SK-N-SH treated with all-trans-retinoic acid at 6 μM for 48 hours (cell line): Measurements from ENCODE around the gene DLG1.

Source experiments
- ATAC-seq: fragments of 200-7000 bp; cut with Tn5 transposase; 3 replicates; pipeline ENCODE4 v1.9.1; 2020; ENCODE audit warnings: mild to moderate bottlenecking, moderate library complexity
- ARNTL ChIP-seq: fragments of 450-650 bp; formaldehyde crosslinking; IDR thresholded peaks from 2 replicates; pipeline ENCODE4 v1.5.0; 2020; ENCODE audit warnings: low read depth, mild to moderate bottlenecking, moderate library complexity, borderline replicate concordance
- BACH2 ChIP-seq: fragments of 250-450 bp; sonication (Bioruptor Pico); IDR thresholded peaks from 2 replicates; pipeline ENCODE4 v1.9.0; 2021; ENCODE audit warnings: mild to moderate bottlenecking, borderline replicate concordance
- CSDC2 ChIP-seq: fragments of 250-450 bp; sonication (Bioruptor Pico); IDR thresholded peaks from 2 replicates; pipeline ENCODE4 v1.5.0; 2020; ENCODE audit warnings: mild to moderate bottlenecking, moderate library complexity
- ESRRG ChIP-seq: fragments of 250-450 bp; sonication (Bioruptor Pico); IDR thresholded peaks from 2 replicates; pipeline ENCODE4 v1.6.1; 2021; ENCODE audit warnings: mild to moderate bottlenecking
- GLIS3 ChIP-seq: fragments of 250-450 bp; sonication (Bioruptor Pico); IDR thresholded peaks from 2 replicates; pipeline ENCODE4 v1.5.0; 2020; ENCODE audit warnings: mild to moderate bottlenecking, moderate library complexity
- ISL1 ChIP-seq: fragments of 250-450 bp; sonication (Bioruptor Pico); IDR thresholded peaks from 2 replicates; pipeline ENCODE4 v2.1.2; 2022; ENCODE audit warnings: mild to moderate bottlenecking, moderate library complexity
- PPARA ChIP-seq: fragments of 250-450 bp; sonication (Bioruptor Pico); IDR thresholded peaks from 2 replicates; pipeline ENCODE4 v1.5.0; 2020; ENCODE audit warnings: mild to moderate bottlenecking, borderline replicate concordance
- RARB ChIP-seq: fragments of 250-450 bp; sonication (Bioruptor Pico); IDR thresholded peaks from 2 replicates; pipeline ENCODE4 v1.8.0; 2021; ENCODE audit warnings: mild to moderate bottlenecking, moderate library complexity
- SNAI2 ChIP-seq: fragments of 250-450 bp; sonication (Bioruptor Pico); IDR thresholded peaks from 2 replicates; pipeline ENCODE4 v1.5.0; 2020; ENCODE audit warnings: mild to moderate bottlenecking, moderate library complexity
- TOX ChIP-seq: fragments of 250-450 bp; sonication (Bioruptor Pico); IDR thresholded peaks from 2 replicates; pipeline ENCODE4 v1.8.0; 2021; ENCODE audit warnings: mild to moderate bottlenecking, moderate library complexity, borderline replicate concordance
- ZC3H10 ChIP-seq: fragments of 250-450 bp; sonication (Bioruptor Pico); IDR thresholded peaks from 2 replicates; pipeline ENCODE4 v1.5.1; 2021; ENCODE audit warnings: mild to moderate bottlenecking, moderate library complexity
- ZFP3 ChIP-seq: fragments of 250-450 bp; sonication (Bioruptor Pico); IDR thresholded peaks from 2 replicates; pipeline ENCODE4 v1.5.0; 2020; ENCODE audit warnings: mild to moderate bottlenecking, moderate library complexity
- ZFP30 ChIP-seq: fragments of 450-650 bp; formaldehyde crosslinking; IDR thresholded peaks from 2 replicates; pipeline ENCODE4 v1.5.0; 2022; ENCODE audit warnings: mild to moderate bottlenecking, moderate library complexity
- ZNF565 ChIP-seq: fragments of 450-650 bp; formaldehyde crosslinking; conservative IDR thresholded peaks from 2 replicates; pipeline ENCODE4 v1.5.0; 2020; ENCODE audit warnings: low read depth, mild to moderate bottlenecking, moderate library complexity
- ZNF8 ChIP-seq: fragments of 450-650 bp; formaldehyde crosslinking; IDR thresholded peaks from 2 replicates; pipeline ENCODE4 v1.5.0; 2020; ENCODE audit warnings: mild to moderate bottlenecking, moderate library complexity
- TF ChIP-seq, protein P1 (sequence below): fragments of 250-450 bp; sonication (Bioruptor Pico); IDR thresholded peaks from 2 replicates; pipeline ENCODE4 v1.8.0; 2021; ENCODE audit warnings: low read depth, mild to moderate bottlenecking, moderate library complexity, borderline replicate concordance
- TF ChIP-seq, protein P2 (sequence below): fragments of 250-450 bp; sonication (Bioruptor Pico); IDR thresholded peaks from 2 replicates; pipeline ENCODE4 v1.5.0; 2020; ENCODE audit warnings: mild to moderate bottlenecking, moderate library complexity
- TF ChIP-seq, protein P3 (sequence below): fragments of 250-450 bp; sonication (Bioruptor Pico); IDR thresholded peaks from 2 replicates; pipeline ENCODE4 v1.5.1; 2020; ENCODE audit warnings: low read depth, mild to moderate bottlenecking, moderate library complexity
- TF ChIP-seq, protein P4 (sequence below): fragments of 250-450 bp; sonication (Bioruptor Pico); IDR thresholded peaks from 2 replicates; pipeline ENCODE4 v1.5.1; 2021; ENCODE audit warnings: mild to moderate bottlenecking, moderate library complexity

The DLG1 gene

DNA sequence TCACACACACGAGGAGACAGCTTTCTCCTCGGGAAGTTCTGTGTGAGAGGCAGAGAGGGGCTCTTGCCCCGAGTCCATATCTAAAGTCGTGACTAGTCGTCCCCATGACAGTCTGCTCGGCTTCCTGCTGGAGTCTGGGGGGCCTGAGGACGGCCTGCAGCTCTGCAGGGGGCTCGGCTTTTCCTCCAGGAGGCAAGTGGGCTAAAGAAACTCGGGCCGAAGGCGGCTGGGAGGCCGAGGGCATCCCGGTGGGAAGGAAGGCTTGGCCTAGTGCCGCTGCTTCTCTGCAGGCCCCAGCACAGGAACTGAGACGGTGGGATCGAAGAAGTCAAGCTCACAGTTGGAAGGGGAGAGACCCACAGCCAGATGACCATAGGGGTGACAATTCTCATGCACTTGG, 304.4 kb downstream of the DLG1 start:
- TF ChIP-seq, protein P1, sequence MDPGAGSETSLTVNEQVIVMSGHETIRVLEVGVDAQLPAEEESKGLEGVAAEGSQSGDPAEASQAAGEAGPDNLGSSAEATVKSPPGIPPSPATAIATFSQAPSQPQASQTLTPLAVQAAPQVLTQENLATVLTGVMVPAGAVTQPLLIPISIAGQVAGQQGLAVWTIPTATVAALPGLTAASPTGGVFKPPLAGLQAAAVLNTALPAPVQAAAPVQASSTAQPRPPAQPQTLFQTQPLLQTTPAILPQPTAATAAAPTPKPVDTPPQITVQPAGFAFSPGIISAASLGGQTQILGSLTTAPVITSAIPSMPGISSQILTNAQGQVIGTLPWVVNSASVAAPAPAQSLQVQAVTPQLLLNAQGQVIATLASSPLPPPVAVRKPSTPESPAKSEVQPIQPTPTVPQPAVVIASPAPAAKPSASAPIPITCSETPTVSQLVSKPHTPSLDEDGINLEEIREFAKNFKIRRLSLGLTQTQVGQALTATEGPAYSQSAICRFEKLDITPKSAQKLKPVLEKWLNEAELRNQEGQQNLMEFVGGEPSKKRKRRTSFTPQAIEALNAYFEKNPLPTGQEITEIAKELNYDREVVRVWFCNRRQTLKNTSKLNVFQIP = no peak
- TF ChIP-seq CSDC2 (CRISPR knock-in tag) (no peak), SNAI2 (no peak), ISL1 (CRISPR knock-in tag) (no peak), ARNTL (CRISPR knock-in tag) (no peak), ESRRG (no peak), TOX (CRISPR knock-in tag) (no peak), GLIS3 (CRISPR knock-in tag) (no peak), RARB (CRISPR knock-in tag) (no peak), ZFP3 (CRISPR knock-in tag) (no peak), ZFP30 (CRISPR knock-in tag) (no peak), PPARA (CRISPR knock-in tag) (no peak), ZC3H10 (CRISPR knock-in tag) (no peak), BACH2 (CRISPR knock-in tag) (no peak), ZNF8 (CRISPR knock-in tag) (no peak), ZNF565 (CRISPR knock-in tag) (no peak)
- TF ChIP-seq, protein P2, sequence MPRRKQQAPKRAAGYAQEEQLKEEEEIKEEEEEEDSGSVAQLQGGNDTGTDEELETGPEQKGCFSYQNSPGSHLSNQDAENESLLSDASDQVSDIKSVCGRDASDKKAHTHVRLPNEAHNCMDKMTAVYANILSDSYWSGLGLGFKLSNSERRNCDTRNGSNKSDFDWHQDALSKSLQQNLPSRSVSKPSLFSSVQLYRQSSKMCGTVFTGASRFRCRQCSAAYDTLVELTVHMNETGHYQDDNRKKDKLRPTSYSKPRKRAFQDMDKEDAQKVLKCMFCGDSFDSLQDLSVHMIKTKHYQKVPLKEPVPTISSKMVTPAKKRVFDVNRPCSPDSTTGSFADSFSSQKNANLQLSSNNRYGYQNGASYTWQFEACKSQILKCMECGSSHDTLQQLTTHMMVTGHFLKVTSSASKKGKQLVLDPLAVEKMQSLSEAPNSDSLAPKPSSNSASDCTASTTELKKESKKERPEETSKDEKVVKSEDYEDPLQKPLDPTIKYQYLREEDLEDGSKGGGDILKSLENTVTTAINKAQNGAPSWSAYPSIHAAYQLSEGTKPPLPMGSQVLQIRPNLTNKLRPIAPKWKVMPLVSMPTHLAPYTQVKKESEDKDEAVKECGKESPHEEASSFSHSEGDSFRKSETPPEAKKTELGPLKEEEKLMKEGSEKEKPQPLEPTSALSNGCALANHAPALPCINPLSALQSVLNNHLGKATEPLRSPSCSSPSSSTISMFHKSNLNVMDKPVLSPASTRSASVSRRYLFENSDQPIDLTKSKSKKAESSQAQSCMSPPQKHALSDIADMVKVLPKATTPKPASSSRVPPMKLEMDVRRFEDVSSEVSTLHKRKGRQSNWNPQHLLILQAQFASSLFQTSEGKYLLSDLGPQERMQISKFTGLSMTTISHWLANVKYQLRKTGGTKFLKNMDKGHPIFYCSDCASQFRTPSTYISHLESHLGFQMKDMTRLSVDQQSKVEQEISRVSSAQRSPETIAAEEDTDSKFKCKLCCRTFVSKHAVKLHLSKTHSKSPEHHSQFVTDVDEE = no peak
- TF ChIP-seq, protein P3, sequence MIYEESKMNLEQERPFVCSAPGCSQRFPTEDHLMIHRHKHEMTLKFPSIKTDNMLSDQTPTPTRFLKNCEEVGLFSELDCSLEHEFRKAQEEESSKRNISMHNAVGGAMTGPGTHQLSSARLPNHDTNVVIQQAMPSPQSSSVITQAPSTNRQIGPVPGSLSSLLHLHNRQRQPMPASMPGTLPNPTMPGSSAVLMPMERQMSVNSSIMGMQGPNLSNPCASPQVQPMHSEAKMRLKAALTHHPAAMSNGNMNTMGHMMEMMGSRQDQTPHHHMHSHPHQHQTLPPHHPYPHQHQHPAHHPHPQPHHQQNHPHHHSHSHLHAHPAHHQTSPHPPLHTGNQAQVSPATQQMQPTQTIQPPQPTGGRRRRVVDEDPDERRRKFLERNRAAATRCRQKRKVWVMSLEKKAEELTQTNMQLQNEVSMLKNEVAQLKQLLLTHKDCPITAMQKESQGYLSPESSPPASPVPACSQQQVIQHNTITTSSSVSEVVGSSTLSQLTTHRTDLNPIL (CRISPR knock-in tag) = no peak
- TF ChIP-seq, protein P4, sequence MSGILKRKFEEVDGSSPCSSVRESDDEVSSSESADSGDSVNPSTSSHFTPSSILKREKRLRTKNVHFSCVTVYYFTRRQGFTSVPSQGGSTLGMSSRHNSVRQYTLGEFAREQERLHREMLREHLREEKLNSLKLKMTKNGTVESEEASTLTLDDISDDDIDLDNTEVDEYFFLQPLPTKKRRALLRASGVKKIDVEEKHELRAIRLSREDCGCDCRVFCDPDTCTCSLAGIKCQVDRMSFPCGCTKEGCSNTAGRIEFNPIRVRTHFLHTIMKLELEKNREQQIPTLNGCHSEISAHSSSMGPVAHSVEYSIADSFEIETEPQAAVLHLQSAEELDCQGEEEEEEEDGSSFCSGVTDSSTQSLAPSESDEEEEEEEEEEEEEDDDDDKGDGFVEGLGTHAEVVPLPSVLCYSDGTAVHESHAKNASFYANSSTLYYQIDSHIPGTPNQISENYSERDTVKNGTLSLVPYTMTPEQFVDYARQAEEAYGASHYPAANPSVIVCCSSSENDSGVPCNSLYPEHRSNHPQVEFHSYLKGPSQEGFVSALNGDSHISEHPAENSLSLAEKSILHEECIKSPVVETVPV (CRISPR knock-in tag) = no peak
- no peak for ATAC-seq
